VCaP (cell line): Measurements from ENCODE around the gene FOXA1.
A peak's percentile ranks its signal among the peaks of the same experiment; 100 is the strongest.

Source experiments
- H3K27ac ChIP-seq: fragments of 450-650 bp; 2 replicates; pipeline ENCODE4 v1.5.1; 2017
- TF ChIP-seq, protein P1 (sequence below): fragments of 450-650 bp; conservative IDR thresholded peaks from 2 replicates; pipeline ENCODE4 v1.5.1; 2017; ENCODE audit warnings: mild to moderate bottlenecking, moderate library complexity

FOXA1 gene

GRCh38 chr14:37615582-37616289 lies 20.7 kb upstream of the FOXA1 start:
- H3K27ac ChIP-seq, result peak overlapping the region; percentile 30
- TF ChIP-seq, protein P1, sequence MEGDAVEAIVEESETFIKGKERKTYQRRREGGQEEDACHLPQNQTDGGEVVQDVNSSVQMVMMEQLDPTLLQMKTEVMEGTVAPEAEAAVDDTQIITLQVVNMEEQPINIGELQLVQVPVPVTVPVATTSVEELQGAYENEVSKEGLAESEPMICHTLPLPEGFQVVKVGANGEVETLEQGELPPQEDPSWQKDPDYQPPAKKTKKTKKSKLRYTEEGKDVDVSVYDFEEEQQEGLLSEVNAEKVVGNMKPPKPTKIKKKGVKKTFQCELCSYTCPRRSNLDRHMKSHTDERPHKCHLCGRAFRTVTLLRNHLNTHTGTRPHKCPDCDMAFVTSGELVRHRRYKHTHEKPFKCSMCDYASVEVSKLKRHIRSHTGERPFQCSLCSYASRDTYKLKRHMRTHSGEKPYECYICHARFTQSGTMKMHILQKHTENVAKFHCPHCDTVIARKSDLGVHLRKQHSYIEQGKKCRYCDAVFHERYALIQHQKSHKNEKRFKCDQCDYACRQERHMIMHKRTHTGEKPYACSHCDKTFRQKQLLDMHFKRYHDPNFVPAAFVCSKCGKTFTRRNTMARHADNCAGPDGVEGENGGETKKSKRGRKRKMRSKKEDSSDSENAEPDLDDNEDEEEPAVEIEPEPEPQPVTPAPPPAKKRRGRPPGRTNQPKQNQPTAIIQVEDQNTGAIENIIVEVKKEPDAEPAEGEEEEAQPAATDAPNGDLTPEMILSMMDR, result no peak

GRCh38 chr14:37610945-37611523 lies 16.0 kb upstream of the FOXA1 start:
- TF ChIP-seq, protein P1, result no peak
- no peak overlapping the region for H3K27ac ChIP-seq

GRCh38 chr14:37608649-37609048 lies 13.6 kb upstream of the FOXA1 start:
- H3K27ac ChIP-seq, result no peak overlapping the region
- TF ChIP-seq, protein P1, result no peak

GRCh38 chr14:37606678-37607077 lies 11.6 kb upstream of the FOXA1 start:
- TF ChIP-seq, protein P1, result no peak
- peak overlapping the region; percentile 6; the same call in 1 of the 2 replicates for H3K27ac ChIP-seq

GRCh38 chr14:37603688-37604251 lies 8.7 kb upstream of the FOXA1 start:
- H3K27ac ChIP-seq, result no peak overlapping the region
- TF ChIP-seq, protein P1, result no peak

DNA sequence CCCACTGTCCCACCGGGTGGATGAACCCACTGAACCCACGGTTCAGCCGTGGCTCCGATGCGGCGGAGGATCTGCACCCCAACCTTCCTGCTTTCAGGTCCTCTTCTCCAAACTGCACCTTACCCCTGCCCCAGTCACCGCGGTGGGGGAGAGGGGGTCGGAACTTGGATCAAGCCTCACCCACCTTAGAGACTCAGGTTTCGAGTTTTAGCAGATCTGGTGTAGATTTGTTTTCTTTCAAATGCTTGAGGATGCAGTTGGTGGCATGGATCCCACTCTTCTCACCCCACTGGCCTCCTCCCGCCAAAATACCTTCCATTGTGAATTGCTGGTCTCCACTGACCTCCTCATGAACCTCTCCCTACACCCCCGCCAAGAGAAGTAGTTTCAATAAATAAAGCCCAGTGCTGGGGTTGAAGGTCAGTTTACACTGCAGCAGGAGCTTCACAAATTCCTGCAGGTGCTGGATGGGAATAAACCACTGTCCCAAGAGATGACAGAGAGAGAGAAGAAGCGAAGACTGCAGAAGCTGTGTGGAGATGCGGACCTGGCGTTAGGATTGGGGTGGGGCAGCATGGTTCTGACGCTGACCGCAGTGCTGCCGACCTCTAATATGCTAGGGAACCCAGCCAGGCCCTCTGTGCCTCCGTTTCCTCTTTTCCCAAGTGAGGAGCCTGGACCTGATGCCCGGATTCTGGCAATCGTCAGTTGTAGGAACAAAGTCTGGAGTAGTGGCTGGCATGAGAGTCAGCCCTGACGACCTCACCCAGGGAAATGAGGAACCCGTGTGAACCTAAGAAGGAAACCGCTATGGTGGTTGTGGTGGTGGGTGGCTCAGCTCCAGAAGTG lies 7.8 kb upstream of the FOXA1 start:
- TF ChIP-seq, protein P1, result no peak
- H3K27ac ChIP-seq, result peak overlapping the region; percentile 100

DNA sequence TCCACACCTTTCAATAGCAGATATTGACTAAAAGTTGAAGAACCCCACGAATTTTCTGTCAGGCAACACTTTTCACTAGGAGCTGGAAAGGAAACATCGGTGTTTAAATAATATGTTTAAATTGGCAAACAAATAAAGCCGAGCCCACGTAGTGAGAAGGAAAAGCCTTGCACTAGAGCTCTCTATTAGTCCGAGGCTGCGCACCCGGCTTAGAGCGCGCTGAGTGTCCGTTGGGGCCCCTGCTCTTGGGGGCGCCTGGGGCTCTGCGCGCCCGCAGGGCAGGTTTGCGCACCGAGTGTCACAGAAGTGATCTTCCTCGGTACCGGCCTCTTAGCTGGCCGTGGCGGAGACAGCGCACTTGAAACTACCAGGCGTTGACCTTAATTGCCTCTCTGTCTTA lies 6.8 kb upstream of the FOXA1 start:
- H3K27ac ChIP-seq, result peak overlapping the region; percentile 100
- TF ChIP-seq, protein P1, result no peak
